Measurements from ENCODE around the gene BMP6. TPM values are rescaled to one million over a fixed set of nuclear protein-coding genes. Genes with fewer than 3 reads are reported as not detected.

The BMP6 gene
- total RNA-seq, 1 donor, result 0.72 TPM

- DNase-seq (ENCODE audit: insufficient read length, low spot score, missing footprints), result no peak
- H3K4me1 ChIP-seq (ENCODE audit: insufficient read depth, low read length), result peaks cover 6% of the 10 kb centered on the region
- H4K20me1 ChIP-seq (ENCODE audit: insufficient read depth, low read length), result no peaks in the 10 kb centered on the region
- no peaks in the 10 kb centered on the region for H3K9me3 ChIP-seq (ENCODE audit: low read depth, low read length)
- H3K27me3 ChIP-seq (ENCODE audit: insufficient read depth, low read length), result no peaks in the 10 kb centered on the region
- no peak overlapping the region for H3K4me2 ChIP-seq (ENCODE audit: insufficient read depth, low read length)
- TF ChIP-seq, protein P1, sequence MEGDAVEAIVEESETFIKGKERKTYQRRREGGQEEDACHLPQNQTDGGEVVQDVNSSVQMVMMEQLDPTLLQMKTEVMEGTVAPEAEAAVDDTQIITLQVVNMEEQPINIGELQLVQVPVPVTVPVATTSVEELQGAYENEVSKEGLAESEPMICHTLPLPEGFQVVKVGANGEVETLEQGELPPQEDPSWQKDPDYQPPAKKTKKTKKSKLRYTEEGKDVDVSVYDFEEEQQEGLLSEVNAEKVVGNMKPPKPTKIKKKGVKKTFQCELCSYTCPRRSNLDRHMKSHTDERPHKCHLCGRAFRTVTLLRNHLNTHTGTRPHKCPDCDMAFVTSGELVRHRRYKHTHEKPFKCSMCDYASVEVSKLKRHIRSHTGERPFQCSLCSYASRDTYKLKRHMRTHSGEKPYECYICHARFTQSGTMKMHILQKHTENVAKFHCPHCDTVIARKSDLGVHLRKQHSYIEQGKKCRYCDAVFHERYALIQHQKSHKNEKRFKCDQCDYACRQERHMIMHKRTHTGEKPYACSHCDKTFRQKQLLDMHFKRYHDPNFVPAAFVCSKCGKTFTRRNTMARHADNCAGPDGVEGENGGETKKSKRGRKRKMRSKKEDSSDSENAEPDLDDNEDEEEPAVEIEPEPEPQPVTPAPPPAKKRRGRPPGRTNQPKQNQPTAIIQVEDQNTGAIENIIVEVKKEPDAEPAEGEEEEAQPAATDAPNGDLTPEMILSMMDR (IDR thresholded peaks at IDR 0.05; ENCODE audit: extremely low read depth, low read depth, low read length), result no peak
- H3K4me3 ChIP-seq (ENCODE audit: insufficient read depth, low read length), result no peak overlapping the region
- no peak overlapping the region for H3K27ac ChIP-seq (ENCODE audit: low read depth, low read length)
- no peak overlapping the region for H2AFZ ChIP-seq (ENCODE audit: low read length)
- H3K79me2 ChIP-seq (ENCODE audit: insufficient read depth, low read length), result no peaks in the 10 kb centered on the region
- H3K36me3 ChIP-seq (ENCODE audit: insufficient read depth, low read length), result no peaks in the 10 kb centered on the region
These were observed 79.9 kb downstream of the BMP6 start for GRCh38 chr6:7805850-7806214.

DNA sequence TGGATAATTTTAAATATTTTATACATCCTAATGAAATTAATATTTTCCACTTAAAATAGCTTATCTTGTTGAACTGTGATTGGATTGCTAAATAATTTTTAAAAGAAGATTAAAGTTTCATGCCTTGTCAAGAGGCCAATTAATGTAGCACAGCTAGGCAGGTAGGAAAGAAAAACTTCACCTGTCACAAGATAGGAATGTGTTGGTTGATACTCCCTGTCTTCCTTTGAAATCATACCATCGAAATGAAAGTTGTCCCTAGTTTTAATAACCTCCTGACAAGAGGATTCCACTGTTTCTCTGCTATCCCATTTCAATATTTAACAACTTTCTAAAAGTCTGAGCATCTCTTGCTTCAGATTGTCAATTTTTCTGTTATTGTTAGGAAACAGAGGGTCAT is 80.8 kb downstream of the BMP6 start:
- Histone ChIP-seq H3K4me3 (ENCODE audit: insufficient read depth, low read length) (no peak overlapping the region), H2AFZ (ENCODE audit: low read length) (no peak overlapping the region), H3K27me3 (ENCODE audit: insufficient read depth, low read length) (no peaks in the 10 kb centered on the region), H3K4me1 (ENCODE audit: insufficient read depth, low read length) (peaks cover 6% of the 10 kb centered on the region), H3K27ac (ENCODE audit: low read depth, low read length) (no peak overlapping the region), H3K36me3 (ENCODE audit: insufficient read depth, low read length) (no peaks in the 10 kb centered on the region), H3K9me3 (ENCODE audit: low read depth, low read length) (no peaks in the 10 kb centered on the region), H3K79me2 (ENCODE audit: insufficient read depth, low read length) (no peaks in the 10 kb centered on the region), H3K4me2 (ENCODE audit: insufficient read depth, low read length) (no peak overlapping the region), H4K20me1 (ENCODE audit: insufficient read depth, low read length) (no peaks in the 10 kb centered on the region)
- no peak for DNase-seq (ENCODE audit: insufficient read length, low spot score, missing footprints)
- TF ChIP-seq, protein P1 (IDR thresholded peaks at IDR 0.05; ENCODE audit: extremely low read depth, low read depth, low read length), result no peak

DNA sequence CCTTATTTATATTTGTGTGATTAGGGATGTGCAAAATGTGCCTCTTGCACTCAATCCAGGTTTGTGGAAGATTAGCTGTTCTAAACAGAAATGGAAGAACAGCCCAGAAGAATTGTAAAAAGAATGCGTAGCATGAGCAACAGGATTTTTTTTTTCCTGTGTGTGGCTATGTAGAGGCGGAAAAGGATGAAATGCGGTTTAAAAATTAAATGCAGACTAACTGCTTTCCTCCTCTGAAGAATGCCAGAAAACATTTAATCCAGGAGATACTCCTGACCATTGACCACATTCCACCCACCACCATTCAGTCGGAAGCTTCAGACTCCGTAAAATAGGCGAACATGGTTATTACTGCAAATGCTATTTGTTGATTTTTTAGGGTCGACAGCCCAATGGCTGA is 83.4 kb downstream of the BMP6 start:
- Histone ChIP-seq H4K20me1 (ENCODE audit: insufficient read depth, low read length) (no peaks in the 10 kb centered on the region), H3K9me3 (ENCODE audit: low read depth, low read length) (no peaks in the 10 kb centered on the region), H3K27ac (ENCODE audit: low read depth, low read length) (no peak overlapping the region), H3K4me2 (ENCODE audit: insufficient read depth, low read length) (peak overlapping the region; percentile 70), H2AFZ (ENCODE audit: low read length) (peak overlapping the region; percentile 83), H3K27me3 (ENCODE audit: insufficient read depth, low read length) (no peaks in the 10 kb centered on the region), H3K36me3 (ENCODE audit: insufficient read depth, low read length) (no peaks in the 10 kb centered on the region), H3K4me1 (ENCODE audit: insufficient read depth, low read length) (peaks cover 6% of the 10 kb centered on the region), H3K79me2 (ENCODE audit: insufficient read depth, low read length) (no peaks in the 10 kb centered on the region), H3K4me3 (ENCODE audit: insufficient read depth, low read length) (peak overlapping the region; percentile 49)
- DNase-seq (ENCODE audit: insufficient read length, low spot score, missing footprints), result no peak
- TF ChIP-seq, protein P1 (IDR thresholded peaks at IDR 0.05; ENCODE audit: extremely low read depth, low read depth, low read length), result no peak

DNA sequence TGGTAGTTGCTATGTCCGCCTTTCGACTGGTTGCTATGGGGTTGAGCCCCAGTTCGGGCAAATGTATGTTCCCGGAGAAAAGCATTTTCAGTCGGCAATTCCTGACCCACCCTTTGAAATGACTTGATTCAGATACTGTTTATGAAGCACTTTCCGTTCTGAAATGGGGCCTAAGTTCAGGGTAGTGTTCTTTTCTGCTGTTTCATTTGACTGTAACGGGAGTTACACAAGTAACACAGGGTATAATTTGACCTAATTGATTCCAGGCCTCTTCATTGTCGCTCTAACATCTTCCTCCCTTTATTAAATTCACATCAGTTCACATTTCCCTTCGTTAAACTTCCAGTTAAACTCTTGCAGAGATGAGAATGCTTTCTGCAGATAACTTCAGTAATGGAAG is 85.5 kb downstream of the BMP6 start:
- Histone ChIP-seq H3K79me2 (ENCODE audit: insufficient read depth, low read length) (no peaks in the 10 kb centered on the region), H3K27ac (ENCODE audit: low read depth, low read length) (no peak overlapping the region), H4K20me1 (ENCODE audit: insufficient read depth, low read length) (no peaks in the 10 kb centered on the region), H2AFZ (ENCODE audit: low read length) (peak overlapping the region; percentile 88), H3K4me2 (ENCODE audit: insufficient read depth, low read length) (no peak overlapping the region), H3K9me3 (ENCODE audit: low read depth, low read length) (no peaks in the 10 kb centered on the region), H3K27me3 (ENCODE audit: insufficient read depth, low read length) (no peaks in the 10 kb centered on the region), H3K4me3 (ENCODE audit: insufficient read depth, low read length) (no peak overlapping the region), H3K4me1 (ENCODE audit: insufficient read depth, low read length) (peaks cover 6% of the 10 kb centered on the region), H3K36me3 (ENCODE audit: insufficient read depth, low read length) (no peaks in the 10 kb centered on the region)
- TF ChIP-seq, protein P1 (IDR thresholded peaks at IDR 0.05; ENCODE audit: extremely low read depth, low read depth, low read length), result no peak
- no peak for DNase-seq (ENCODE audit: insufficient read length, low spot score, missing footprints)

Measured in osteoblast (primary cell).